HG03558 (cell line): ENCODE measurements around the gene DMP1.
"Not testable (repeated sequence)": the region's sequence is repeated elsewhere in the genome, so short reads cannot be mapped to it uniquely, and the experiment has no call there.

ENCODE experiments used
- ATAC-seq: cut with Tn5 transposase; IDR thresholded peaks from one replicate; pipeline ENCODE4 v1.9.1; 2021; ENCODE audit warnings: moderate number of reproducible peaks; ENCODE audit not compliant: unreplicated experiment; ENCODE audit errors: extremely low read depth

The DMP1 gene

DNA sequence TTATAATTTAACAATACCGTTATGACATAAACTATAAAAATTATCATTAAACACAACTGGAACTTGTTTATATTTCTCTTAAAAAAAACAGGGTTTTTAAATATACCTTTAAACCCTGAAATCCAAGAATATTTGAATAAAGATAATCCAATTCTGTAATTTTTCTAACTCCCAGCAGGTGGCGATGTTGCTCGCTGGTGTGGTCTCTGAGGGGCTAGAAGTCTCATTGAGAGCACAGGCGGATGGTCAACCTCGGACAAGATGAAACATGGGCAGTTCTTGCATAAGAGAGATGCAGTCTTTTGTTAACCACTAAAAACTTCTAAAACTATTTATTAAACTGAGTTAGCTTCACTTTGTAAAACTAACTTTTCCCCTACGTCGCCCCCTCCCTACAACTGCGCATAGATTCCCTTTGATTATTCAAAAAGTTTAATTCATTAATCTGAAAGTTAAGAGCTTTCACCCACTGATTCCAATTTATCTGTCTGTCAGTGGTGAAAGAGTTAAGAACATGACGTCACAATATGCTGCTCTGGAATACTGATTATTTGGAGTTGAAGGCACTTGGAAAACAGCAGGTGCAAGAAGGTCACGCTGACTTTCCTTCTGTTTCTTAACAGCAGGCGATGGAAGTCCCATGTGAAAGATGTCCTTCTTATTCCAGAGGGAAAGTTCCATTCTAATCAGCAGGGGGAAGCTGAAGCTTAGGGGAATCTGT is 29.5 kb downstream of the DMP1 start:
- no peak for ATAC-seq

DNA sequence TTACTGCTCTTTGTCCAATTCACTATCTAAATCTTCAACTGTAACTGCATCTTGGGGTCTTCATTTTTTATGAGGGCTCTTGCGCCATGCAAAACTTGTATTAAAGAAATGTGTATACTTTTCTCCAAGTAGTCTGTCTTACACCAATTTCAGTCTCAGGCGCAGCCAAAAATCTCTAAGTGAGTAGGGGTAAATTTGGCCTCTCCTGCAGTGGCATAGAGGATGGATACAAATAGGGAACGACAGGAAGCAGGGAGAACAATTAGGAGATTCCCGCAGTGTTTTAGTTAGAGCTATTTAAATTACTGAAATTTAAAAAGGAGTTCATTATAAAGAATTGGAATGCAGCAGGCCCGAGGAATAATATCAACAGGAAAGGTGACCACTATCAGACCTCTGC is 30.2 kb downstream of the DMP1 start:
- ATAC-seq: no peak

DNA sequence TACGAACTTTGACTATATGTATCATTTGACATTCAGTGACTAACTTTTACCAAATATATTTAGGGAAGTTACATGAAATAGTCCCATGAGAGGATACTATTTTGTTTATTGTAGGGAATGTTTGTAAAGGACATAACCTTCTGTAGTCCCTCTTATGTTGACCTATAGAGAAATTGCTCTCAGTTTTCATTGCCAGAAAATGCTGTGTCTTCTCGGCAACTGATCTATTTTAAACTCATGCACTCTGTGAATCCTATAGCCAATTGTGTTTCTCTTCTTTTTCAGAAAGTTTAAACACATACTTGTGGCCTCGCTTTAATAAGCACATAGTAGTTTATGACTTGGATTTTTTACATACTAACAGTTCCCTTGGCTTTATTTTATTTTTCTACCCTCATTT is 38.2 kb downstream of the DMP1 start:
- no peak for ATAC-seq

DNA sequence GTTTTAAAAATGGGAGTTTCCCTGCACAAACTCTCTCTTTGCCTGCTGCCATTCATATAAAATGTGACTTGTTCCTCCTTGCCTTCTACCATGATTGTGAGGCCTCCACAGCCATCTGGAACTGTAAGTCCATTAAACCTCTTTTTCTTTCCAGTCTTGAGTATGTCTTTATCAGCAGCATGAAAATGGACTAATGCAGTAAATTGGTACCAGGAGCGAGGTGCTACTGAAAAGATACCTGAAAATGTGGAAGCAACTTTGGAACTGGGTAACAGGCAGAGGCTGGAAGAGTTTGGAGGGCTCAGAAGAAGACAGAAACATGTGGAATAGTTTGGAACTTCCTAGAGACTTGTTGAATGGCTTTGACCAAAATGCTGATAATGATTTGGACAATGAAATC is 40.9 kb downstream of the DMP1 start:
- ATAC-seq: not testable (repeated sequence)

DNA sequence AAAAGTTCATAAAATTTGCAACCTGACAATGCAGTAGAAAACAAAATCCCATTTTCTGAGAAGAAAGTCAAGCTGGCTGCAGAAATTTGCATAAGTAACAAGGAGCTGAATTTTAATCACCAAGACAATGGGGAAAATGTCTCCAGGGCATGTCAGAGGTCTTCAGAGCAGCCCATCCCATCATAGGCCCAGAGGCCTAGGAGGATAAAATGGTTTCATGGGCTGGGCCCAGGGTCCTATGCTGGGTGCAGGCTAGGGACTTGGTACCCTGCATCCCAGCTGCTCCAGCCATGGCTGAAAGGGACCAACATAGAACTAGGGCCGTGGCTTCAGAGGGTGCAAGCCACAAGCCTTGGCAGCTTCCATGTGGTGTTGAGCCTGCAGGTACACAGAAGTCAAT is 42.0 kb downstream of the DMP1 start:
- ATAC-seq: not testable (repeated sequence)

DNA sequence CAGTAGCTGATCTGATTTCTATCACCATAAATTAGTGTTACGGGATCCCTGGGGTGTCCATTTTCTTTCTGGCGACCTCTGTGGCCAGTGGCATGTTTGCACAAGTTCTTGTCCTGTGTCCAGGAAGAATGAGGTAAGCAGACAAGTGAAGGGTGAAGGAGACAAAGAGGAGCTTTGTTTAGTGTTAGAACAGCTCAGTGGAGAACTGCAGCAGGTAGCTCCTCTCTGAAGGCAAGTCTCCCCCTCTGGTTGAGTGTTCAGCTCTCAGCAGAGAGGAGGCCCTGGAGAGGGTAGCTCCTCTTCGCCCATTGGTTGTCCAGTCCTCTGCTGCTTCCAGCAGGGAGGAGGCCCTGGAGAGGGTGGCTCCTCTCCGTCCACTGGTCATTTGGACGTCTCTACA is 47.2 kb downstream of the DMP1 start:
- ATAC-seq: no peak

DNA sequence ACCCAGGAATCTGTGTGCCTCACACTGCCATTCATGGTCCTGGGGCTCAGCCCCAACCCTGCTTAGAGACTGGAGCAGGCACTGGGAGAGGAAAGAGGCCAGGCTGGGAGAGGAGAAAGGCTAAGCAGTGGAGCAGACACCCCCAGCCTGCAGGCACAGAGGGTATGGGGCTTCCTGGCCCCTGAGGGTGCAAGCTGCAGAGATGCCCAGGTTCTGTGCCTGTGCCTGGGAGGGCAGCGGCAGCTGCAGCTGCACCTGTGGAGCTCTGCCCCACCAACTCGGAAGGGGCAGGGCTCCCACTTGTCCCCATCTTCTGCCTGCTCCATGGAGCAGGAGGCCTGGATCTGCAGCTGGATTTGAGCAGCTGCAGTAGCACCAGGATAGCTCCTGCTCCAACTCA is 47.9 kb downstream of the DMP1 start:
- ATAC-seq: no peak

DNA sequence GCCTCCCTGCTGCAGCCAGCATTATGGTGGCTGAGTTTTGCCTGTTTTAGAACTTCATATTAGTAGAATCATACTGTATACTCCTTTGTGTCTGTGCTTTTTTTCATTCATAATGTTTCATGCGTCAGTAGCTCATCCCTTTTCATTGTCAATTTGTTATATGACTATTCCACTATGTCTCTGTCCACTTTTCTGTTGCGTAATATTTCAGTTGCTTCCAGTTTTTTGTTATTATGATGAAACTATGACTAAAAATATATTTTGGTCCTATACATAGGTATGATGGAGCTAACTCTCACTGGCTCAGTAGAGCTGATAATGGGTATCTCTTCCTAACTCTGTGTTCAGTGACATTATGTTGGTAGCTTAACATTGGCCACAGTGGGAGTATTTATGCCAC is 48.3 kb downstream of the DMP1 start:
- ATAC-seq: no peak

DNA sequence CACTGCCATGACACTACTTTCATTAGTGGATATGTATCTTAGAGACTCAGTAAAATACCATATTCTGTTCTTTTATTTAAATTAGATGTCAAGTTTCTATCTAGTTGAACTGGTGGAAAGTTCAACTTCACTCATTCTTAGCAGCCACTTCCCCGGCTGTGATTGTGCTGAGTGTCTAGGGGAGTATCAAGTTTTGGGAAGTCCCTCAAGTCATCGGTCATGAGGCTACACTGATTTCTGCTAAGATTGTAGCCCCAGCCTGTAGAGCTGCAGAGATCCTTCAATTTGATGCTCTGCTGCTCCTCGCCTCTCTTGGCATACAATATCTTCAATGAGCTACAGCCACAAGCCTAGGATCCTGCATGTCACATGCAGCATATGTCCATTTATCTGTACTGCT is 53.9 kb downstream of the DMP1 start:
- no peak for ATAC-seq

DNA sequence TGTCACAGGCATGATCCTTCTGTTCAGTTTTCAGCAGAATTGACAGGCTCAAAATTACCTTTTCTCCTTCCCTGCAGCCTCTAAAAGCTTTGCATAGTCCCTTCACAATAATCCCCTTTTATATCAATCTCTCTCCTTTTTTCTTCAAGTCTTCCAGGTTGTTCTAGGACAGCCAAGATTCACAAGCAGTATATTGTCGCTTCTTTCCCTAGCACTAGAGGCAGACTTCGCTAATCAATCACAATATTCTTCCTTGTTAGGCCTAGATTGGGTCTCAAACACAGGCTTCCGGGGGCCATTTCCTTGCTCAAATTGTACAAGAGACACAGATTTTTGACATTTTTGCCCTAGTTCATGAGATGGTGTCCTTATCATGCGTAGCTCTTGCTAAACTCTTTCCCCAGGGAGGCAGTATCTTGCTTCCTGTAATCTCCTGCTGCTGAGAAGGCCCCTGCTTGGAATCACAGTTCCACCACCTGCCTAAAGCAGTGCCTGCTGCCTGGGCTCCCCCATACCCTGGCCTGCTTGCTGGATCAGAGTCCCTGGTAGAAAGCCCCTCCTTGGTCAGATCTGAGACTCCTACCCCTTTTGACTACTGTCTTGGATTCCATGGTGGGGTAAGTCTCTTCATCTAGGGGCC is 57.3 kb downstream of the DMP1 start:
- no peak for ATAC-seq
